Smooth muscle cell (in vitro differentiated cells): ENCODE results near the gene AVP. TPM values are rescaled to one million over a fixed set of nuclear protein-coding genes. Genes with fewer than 3 reads are reported as not detected.
A peak's percentile ranks its signal among the peaks of the same experiment; 100 is the strongest.

Experiments used
- DNase-seq: peaks from one replicate; lab custom pipeline; 2025; ENCODE audit not compliant: unreplicated experiment; lab: John Stamatoyannopoulos, UW
- H2AFZ ChIP-seq: fragments of 200-600 bp; sonication (generic); 2 replicates; pipeline ENCODE4 v1.6.0; 2016; ENCODE audit warnings: antibody characterized with exemption, low read depth, mild to moderate bottlenecking
- H3F3A ChIP-seq: fragments of 200-600 bp; sonication (generic); 2 replicates; pipeline ENCODE4 v1.6.0; 2017; ENCODE audit warnings: antibody characterized with exemption, low read depth
- H3K27ac ChIP-seq: fragments of 200-600 bp; sonication (generic); 2 replicates; pipeline ENCODE4 v1.5.1; 2016; ENCODE audit warnings: low read depth, mild to moderate bottlenecking
- H3K27me3 ChIP-seq: fragments of 200-600 bp; sonication (generic); 2 replicates; pipeline ENCODE4 v1.6.1; 2016; ENCODE audit warnings: low read depth, mild to moderate bottlenecking
- H3K36me3 ChIP-seq: fragments of 200-600 bp; sonication (generic); 2 replicates; pipeline ENCODE4 v1.5.1; 2016; ENCODE audit warnings: low read depth
- H3K4me1 ChIP-seq: fragments of 200-600 bp; sonication (generic); 2 replicates; pipeline ENCODE4 v1.5.1; 2016; ENCODE audit warnings: low read depth
- H3K4me2 ChIP-seq: fragments of 200-600 bp; sonication (generic); 2 replicates; pipeline ENCODE4 v1.6.0; 2016; ENCODE audit warnings: mild to moderate bottlenecking
- H3K4me3 ChIP-seq: fragments of 200-600 bp; sonication (generic); 2 replicates; pipeline ENCODE4 v1.5.1; 2016; ENCODE audit warnings: mild to moderate bottlenecking
- H3K79me2 ChIP-seq: fragments of 200-600 bp; sonication (generic); 2 replicates; pipeline ENCODE4 v1.6.0; 2016; ENCODE audit warnings: low read depth, mild to moderate bottlenecking
- H3K9ac ChIP-seq: fragments of 200-600 bp; sonication (generic); 2 replicates; pipeline ENCODE4 v1.6.0; 2016; ENCODE audit warnings: low read depth
- H3K9me3 ChIP-seq: fragments of 200-600 bp; sonication (generic); replicated peaks from 2 replicates; pipeline ENCODE4 v1.5.1; 2016; ENCODE audit warnings: low read depth
- H4K20me1 ChIP-seq: fragments of 200-600 bp; sonication (generic); 2 replicates; pipeline ENCODE4 v1.6.0; 2016; ENCODE audit warnings: low read depth
- CTCF ChIP-seq: fragments of 200-600 bp; sonication (generic); IDR thresholded peaks from 2 replicates; pipeline ENCODE4 v1.5.1; 2017; ENCODE audit warnings: borderline replicate concordance, mild to moderate bottlenecking, antibody characterized with exemption; ENCODE audit not compliant: insufficient read depth, poor library complexity, severe bottlenecking
- WGBS: methylation state at CpG from one replicate; pipeline ENCODE4 v1.1.7; 2016; ENCODE audit warnings: low lambda C conversion rate; 5-methylcytosine and 5-hydroxymethylcytosine counted together
- polyA plus RNA-seq: library from polyadenylated mRNA; unstranded; fragments of >200 nt; fragmentation: Nextera tagmentation; extraction: Ambion mirVana; gene quantifications from 2 replicates; pipeline ENCODE4 v1.2.1, GENCODE V29; 2016
- total RNA-seq: library from RNA; depleted of rRNA; stranded (reverse); fragments of >200 nt; gene quantifications from 2 replicates; pipeline ENCODE4 v1.2.3, GENCODE V29; 2014

Gene AVP
- total and polyA plus RNA-seq, 2 experiments from 2014 or later, result not detected

- WGBS, result 96% methylated on average over 8 of the region's 8 CpGs
- Histone ChIP-seq H3K4me3 (no peak overlapping the region), H3K27ac (no peak overlapping the region), H4K20me1 (no peaks in the 10 kb centered on the region), H3K9me3 (no peaks in the 10 kb centered on the region), H3K27me3 (peaks cover 43% of the 10 kb centered on the region), H3K4me1 (peaks cover 6% of the 10 kb centered on the region), H2AFZ (no peak overlapping the region), H3F3A (no peaks in the 10 kb centered on the region), H3K9ac (no peak overlapping the region), H3K36me3 (no peaks in the 10 kb centered on the region), H3K4me2 (no peak overlapping the region), H3K79me2 (no peaks in the 10 kb centered on the region)
- no peak for TF ChIP-seq CTCF
- no peak for DNase-seq
Measured at GRCh38 chr20:3085571-3086072, 1.1 kb upstream of the AVP start.

- no peak for DNase-seq
- H3K79me2 ChIP-seq, result no peaks in the 10 kb centered on the region
- peaks cover 6% of the 10 kb centered on the region for H3K4me1 ChIP-seq
- H2AFZ ChIP-seq, result no peak overlapping the region
- H3K9me3 ChIP-seq, result no peaks in the 10 kb centered on the region
- WGBS, result 89% methylated on average over 7 of the region's 7 CpGs
- TF ChIP-seq CTCF, result no peak
- no peak overlapping the region for H3K27ac ChIP-seq
- peaks cover 49% of the 10 kb centered on the region for H3K27me3 ChIP-seq
- no peaks in the 10 kb centered on the region for H3K36me3 ChIP-seq
- no peak overlapping the region for H3K4me3 ChIP-seq
- no peak overlapping the region for H3K4me2 ChIP-seq
- H3F3A ChIP-seq, result no peaks in the 10 kb centered on the region
- H3K9ac ChIP-seq, result no peak overlapping the region
- no peaks in the 10 kb centered on the region for H4K20me1 ChIP-seq
Measured at GRCh38 chr20:3084986-3085360, 449 bp upstream of the AVP start.

- Histone ChIP-seq H3K36me3 (no peaks in the 10 kb centered on the region), H4K20me1 (no peaks in the 10 kb centered on the region), H3K27me3 (peaks cover 61% of the 10 kb centered on the region), H3K4me3 (peak overlapping the region; percentile 38), H3K4me2 (peak overlapping the region; percentile 82), H3K4me1 (peaks cover 6% of the 10 kb centered on the region), H3K9ac (no peak overlapping the region), H2AFZ (no peak overlapping the region), H3F3A (no peaks in the 10 kb centered on the region), H3K79me2 (no peaks in the 10 kb centered on the region), H3K27ac (no peak overlapping the region), H3K9me3 (no peaks in the 10 kb centered on the region)
- DNase-seq, result no peak
- no peak for TF ChIP-seq CTCF
- whole genome bisulfite sequencing, result 34% methylated on average over 35 of the region's 76 CpGs
Measured at GRCh38 chr20:3082955-3083952, 1.3 kb downstream of the AVP start.
